Measurements from ENCODE around the gene TNFAIP8L3.

Gene TNFAIP8L3

DNA sequence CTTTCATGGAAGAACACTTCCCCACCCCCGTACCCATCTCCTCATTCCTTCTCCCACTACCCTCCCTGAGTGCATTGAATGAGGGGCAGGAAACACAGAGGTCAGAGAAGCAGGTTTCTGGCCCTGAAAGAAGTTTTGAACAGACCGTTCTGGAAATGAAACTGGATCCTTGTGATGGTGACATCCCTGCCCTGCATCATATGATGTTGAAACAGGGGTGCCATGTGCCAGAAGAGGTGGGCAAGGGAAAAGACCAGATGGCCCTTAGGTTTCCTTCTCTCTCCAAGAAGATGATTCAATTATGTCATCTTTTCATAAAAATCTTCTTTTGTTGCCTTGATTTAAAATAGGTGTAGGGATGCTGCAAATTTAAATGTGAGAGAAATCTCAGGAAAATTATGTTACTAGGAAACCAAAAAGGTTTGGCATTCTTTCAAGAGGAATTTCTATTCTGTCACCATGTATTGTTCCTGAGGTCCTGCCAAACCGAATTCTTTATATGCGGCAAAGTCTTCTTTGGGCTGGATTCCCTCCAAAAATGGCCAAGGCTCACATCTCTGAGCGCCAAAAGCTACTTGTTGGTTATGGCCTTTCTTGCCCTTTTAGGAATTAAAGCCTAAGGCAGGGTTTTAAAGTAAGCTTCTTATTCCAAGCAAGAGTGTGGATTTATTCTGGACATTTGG lies 19.9 kb upstream of the TNFAIP8L3 start:
- no peak for DNase-seq

DNA sequence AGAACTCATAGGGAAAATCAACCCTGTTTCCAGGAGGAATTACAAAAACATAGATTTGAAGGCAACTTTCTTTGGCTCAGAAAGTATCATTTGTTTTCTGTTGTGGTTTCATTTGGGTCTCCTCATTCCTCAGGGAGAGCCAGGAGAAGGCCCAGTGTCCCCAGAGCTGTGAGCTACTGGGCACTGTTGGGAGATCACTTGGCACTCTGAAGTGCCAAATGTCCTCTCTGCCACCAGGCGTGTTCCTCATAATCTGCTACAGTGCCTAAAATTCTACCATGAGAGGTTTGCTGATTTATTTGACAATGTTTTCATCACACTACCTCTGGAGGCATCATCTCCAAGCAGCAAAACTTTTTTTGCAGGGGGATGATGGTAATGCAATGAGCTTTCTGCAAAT lies 17.4 kb upstream of the TNFAIP8L3 start:
- no peak for DNase-seq

- no peak for DNase-seq
Measured at GRCh38 chr15:51111061-51111460, 16.4 kb upstream of the TNFAIP8L3 start.

- DNase-seq = no peak
Measured at GRCh38 chr15:51110171-51110570, 15.5 kb upstream of the TNFAIP8L3 start.

GRCh38 chr15:51108933-51109550 lies 14.3 kb upstream of the TNFAIP8L3 start:
- no peak for DNase-seq

DNA sequence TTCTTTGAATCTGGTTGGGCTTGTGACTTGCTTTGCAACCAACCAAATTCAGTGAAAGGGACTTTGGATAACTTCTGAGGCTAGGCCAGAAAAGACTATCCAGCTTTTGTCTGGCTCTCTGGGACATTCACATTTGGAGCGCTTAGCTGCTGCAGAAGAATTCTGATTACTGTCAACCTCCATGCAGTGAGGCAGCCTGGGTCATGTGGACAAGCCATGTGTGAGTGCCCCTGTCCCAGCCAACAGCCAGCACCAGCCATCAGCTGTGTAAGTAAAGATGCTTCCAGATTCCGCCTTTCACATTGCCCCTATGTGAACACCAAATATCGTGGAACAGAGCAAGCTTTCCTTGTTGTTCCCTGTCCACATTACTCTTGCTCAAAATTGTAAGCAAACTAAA lies 12.9 kb upstream of the TNFAIP8L3 start:
- no peak for DNase-seq

DNA sequence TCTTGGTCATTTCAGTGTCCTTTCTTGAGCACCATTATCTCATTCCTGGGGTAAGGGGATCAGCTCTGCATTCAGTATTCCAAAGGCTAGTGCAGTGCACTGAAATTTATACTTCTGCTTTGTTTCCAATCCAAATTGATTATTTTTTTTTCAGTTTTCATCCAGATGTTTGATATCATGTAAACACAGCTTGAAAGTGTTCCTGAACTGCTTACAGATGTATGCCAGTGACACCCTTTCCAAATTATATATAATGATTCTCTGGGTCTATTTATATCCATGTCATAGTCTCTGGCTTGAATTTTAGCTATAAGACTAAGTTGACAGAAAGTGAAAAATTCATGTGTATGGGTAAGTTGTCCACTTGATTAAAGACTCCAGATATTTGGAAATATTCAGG lies 11.8 kb upstream of the TNFAIP8L3 start:
- DNase-seq = no peak

DNA sequence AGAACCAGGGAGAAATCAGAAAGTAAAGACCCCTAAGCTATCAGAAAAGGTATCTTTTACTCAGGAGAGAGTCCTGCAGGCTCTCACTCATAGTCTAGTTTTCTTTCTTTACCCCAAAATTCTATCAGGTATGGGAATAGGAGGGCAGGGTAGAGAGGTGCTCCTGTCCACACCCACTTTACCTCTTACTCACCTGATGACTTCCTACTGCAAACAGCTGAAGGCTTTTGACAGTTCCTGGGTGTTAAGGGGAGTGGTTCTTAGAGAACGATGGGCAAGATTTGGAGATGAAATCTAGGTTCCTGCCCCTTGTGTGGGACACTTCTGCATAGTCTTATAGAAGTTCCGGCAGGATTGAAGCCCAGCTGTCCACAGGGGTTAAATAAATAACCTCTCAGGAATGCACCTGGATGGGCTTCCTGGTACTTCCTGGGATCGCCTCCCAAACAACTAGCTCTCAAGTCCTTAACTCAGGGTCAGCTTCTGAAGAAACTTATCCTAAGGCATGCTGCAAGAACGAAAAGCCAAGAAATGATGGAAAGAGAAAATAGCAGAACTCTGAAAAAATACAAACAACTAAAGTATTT lies 10.8 kb upstream of the TNFAIP8L3 start:
- no peak for DNase-seq

DNA sequence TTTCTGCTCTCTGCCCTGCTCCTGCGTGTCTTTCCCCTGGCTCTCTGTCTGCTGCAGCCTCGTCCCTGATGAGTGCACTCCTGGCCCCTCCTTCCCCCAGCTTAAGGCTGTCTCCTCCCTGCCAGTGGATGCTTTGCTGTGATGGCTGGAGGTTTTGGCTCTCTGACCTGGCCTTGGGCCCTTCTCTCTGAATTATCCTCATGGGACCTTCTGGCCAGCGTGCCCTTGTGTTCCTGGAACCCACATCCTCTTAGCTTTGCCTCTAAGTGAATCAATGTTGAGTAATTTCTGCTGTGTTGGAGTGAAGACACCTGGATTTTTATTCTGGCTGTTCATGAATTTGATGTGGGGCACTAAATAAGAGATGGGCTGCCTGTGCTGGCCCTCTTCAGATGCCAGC lies 9.8 kb upstream of the TNFAIP8L3 start:
- no peak for DNase-seq

GRCh38 chr15:51103330-51103729 lies 8.6 kb upstream of the TNFAIP8L3 start:
- DNase-seq = no peak

- no peak for DNase-seq
Measured at GRCh38 chr15:51100785-51101489, 6.2 kb upstream of the TNFAIP8L3 start.

- DNase-seq = no peak
Measured at GRCh38 chr15:51099185-51099584, 4.5 kb upstream of the TNFAIP8L3 start.

- no peak for DNase-seq
Measured at GRCh38 chr15:51098331-51098619, 3.6 kb upstream of the TNFAIP8L3 start.

- DNase-seq = no peak
Measured at GRCh38 chr15:51097553-51098330, 3.0 kb upstream of the TNFAIP8L3 start.

DNA sequence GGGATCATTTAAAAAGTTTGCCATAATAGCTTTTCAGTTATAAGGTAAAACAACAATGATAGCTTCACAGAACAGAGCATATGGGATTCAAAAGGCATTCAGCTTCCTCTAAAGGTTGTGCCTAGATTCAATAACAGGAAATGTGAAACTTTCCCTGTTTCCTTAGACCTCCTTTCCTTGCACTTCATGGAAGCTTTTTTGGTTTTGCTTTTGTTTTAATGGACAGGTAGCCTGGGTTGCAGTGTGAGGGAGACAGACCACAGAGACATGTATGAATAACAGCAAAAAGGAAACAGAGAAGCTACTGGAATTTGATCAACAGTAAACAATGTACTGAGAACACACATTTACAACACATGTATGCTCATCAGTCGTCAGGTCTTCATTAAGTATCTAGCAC lies 2.3 kb upstream of the TNFAIP8L3 start:
- no peak for DNase-seq

- no peak for DNase-seq
Measured at GRCh38 chr15:51095681-51096331, 1.1 kb upstream of the TNFAIP8L3 start.

GRCh38 chr15:51093839-51094605 lies 684 bp downstream of the TNFAIP8L3 start:
- no peak for DNase-seq

DNA sequence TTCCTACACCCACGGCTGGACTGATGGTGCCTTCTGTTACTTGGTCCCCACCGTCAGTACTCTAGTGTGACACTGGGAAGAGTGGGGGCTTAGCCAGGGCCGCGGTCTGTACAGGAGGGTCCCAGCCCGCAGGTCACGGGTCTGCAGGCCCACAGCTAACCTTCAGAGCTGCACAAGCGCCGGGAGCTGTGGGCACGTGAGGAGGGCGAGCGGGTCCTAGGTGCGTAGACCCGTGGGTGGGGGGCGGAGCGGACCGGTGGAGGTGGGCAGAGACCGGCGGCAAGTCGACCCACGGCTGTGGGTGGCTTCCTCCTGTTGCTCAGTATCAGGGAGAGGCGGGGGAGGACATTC lies 1.2 kb downstream of the TNFAIP8L3 start:
- DNase-seq = no peak

DNA sequence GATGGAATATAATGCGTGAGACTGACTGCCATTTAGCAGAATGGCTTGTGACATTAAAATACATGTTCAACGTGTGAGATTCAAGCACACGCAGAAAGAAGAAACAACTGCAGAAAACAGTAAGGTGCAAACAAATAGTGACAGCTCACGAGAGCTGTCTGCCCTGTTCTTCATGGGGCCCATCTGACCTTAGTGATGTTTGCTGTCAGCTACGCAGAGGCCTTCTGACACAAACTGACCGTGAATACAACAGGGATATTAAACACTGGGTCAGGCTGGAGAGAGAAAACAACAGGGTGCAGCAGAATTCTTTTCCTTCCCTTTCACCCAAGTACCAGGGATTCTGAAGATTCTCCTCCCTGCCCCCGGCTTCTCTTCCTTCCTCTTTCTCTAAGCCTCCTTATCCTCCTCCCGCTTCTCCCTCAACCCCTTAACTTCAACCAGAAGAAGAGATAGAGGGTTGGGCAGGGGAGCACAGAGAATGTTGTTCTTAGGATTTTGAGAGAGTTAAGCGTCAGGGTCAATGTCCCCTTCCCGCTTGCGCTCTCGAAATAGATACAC lies 2.1 kb downstream of the TNFAIP8L3 start:
- no peak for DNase-seq

- DNase-seq = no peak
Measured at GRCh38 chr15:51090753-51091152, 4.0 kb downstream of the TNFAIP8L3 start.

DNA sequence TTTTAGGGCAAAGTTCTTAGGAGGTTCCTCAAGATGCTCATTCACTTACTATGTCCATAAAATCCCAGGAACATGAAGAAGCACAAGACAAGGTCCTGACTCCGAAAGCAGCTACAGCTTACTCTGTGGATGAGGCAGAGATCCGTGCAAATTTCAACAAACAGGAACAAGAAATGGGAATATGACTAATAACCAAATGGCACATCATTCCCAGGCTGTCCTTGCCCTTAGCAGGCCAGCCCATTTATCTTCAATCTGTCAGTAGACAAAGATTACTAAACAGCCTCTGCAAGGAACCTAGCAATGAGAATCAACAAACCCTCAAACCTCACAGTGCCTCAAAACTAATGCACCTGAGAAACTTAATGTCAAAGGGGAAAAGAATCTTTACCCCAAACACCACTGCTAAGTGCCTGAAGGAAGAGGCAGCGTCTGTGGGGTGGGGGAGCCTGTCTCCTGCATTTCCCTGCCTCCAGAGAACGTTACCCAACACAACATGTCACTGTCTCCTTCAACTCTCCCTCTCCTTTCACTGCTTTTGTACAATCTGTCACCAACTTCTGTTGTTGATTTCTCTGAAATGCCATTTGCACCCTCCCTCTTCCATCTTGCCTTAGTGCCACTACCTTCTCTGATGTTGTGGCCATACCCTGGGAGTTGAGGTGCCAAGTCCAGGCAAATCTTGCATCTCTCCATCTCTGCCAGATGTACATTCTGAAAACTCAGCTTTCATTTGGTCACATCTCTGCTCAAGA lies 4.8 kb downstream of the TNFAIP8L3 start:
- no peak for DNase-seq

All from amniotic stem cell (primary cell).